GDM1 (cell line): ENCODE measurements around the gene EDAR.

Experiments
- DNase-seq: peaks from one replicate; lab custom pipeline; 2025; lab: John Stamatoyannopoulos, UW

EDAR gene

DNA sequence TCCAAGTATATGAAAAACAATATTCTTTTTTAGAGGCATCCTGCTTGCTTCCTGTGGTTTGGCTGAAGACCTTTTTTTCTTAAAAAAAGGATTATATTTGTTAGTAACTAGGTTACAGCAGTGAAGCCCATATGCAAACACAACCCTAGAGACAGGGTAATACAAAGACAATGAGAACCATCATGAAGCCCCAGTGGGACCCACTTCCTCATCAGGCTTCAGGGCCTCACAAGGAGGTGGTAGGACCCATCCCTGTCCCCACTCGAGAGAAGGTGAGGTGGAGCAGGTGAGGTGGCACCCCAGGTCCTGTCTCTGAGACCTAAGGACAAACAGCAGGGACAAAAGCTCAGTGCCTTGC lies 80.3 kb downstream of the EDAR start:
- no peak for DNase-seq

DNA sequence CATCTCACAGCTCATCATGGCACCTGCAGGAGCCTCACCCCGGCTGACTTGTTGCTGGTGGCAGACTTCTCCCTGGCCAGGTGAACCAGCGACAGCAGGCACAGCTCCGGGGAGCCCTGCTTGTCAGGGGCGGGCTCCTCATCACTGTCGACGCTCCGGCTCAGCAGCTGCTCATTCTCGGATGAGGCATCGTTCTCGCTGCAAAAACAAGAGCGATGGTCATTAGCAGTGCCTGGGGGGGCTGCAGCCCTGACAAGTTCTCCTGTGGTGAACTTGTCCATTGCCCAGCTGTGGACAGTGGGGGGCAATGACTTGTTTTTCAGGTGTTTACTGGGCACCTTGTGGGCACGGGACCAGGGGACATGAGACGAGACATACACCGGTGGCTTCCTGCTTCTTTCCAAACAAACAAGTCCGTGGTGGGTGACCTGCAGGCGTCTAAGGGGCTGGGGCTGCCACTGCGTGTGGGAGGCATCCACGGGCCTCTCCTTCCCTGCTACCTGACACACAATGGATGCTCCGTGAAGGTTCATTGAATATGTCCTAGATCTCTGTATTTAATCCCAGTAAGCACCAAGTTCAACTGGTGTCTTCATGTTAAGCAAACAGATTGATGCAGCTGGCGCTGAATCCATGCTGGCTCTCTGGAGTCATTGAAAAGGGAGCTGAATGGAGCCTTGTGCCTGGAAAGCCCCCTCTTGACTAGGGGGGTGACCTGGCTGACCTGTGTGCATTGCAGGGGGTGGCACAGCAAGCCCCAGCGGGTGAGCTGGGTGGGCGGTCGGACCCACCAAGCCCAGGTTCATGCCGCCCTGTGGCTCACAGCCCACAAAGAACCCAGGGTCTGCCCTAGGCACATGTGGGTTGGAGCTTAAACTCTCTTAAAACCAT lies 81.0 kb downstream of the EDAR start:
- no peak for DNase-seq

DNA sequence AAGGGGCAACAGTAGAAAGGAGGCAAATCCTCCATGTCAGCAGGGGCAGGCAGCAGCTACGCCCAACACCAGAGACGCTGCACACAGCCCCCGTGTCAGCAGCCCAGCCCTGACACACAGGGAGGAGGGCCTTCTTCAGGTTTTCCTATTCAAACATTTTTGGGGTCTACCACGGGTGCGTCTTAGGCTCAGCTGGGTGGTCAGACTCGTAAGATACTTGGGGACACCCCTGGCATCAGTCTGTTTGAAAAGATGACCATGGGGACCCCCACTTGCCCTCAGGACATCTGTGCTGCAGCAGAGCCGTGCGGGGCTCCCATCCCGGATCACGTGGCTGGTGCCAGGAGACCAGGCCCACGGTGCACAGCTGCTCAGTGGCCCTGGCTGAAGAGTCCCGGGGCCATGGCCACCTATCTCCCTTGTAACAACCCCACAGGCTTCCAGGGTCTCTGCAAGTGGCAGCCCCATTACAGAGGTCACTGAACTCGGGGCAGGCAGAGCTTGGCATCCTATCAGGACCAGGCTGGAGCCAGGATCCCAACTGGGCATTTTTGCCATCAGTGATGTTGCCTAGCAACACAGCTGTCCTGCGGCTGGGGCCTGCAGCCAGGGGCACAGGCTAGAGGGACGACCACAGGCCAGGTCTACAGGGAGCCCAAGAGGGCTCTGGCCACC lies 82.5 kb downstream of the EDAR start:
- DNase-seq, result no peak

DNA sequence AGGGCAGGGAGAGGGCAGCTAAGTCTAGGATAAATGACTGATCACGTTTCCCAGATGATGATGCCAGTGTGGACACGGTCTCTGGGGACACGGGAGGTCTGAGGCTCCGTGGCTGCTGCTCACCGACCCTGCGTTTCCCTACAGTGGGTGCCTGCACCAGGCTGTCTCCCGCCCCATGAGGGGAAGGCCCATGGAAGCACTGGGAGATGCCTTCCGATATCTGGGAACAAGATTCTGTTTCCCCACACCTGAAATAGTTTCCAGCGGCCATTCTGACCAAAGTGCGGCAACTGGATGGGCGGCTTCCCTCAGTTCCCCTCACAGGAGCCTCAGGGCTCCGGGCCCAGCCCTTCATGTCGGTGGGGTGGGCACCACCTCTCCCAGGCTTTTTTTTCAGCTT lies 83.1 kb downstream of the EDAR start:
- no peak for DNase-seq

DNA sequence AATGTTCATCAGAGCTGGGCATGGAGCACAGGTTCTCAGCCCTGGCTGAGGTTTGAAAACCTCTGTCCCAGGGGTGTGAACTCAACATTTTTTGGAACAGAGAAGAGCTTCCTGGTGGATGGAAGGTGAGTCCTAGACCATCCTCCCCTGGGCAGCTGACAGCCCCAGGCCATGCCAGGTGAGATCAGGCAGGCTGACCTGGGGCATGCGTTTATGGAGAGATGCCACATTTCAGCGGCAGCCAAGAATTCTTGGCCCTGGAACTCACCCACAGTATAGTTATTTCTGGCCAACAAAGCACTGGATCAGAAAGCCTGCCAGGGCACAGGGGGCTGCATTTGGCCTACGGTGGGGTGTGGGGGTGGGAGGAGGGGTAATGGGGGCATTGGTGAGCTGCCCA lies 83.8 kb downstream of the EDAR start:
- no peak for DNase-seq

DNA sequence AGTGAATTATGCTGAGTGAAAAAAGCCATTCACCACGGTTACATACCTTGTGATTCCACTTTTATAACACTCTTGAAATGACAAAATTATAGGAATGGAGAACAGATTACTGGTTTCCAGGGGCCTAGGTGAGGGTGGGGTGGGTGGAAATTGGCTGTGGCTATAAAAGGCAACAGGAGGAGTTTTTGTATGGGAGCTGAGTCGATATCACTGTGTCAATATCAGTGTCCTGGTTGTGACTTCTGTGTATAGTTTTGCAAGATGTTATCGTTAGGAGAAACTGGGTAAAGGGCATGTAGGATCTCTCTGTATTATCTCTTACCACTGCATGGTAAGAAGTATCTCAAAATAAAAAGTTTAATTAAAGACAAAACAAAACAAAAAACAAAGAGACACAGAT lies 84.3 kb downstream of the EDAR start:
- DNase-seq, result no peak

DNA sequence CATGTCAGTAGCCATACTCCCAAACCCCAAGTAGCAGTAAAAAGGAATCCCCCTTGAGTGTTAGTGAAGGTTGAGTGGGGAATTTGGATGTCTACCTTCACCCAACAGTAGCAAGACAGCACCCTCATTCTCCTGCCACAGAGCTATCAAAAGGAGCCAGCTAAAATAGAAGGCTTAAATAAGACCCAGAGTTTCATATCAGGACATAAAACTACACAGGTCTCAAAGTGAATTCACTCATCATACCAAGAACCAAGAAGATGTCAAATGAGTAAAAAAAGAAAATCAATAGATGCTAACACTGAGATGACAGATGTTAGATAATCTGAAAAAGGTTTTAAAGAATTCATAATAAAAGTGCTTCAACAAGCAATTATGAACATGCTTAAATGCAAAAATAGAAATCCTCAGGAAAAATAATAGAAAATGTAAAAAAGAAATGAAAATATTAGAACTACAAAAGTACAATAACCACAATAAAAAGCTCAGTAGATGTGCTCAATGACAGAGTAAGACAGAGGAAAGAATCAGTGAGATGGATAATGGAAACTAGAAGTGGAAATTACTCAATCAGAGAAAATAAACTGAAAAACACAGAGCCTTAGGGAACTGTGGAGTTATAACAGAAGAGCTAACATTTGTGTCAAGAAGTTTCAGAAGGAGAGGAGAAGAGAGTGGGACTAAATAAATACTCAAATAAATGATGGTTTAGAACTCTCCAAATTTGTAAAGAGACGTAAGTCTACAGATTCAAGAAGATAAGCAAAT lies 90.5 kb downstream of the EDAR start:
- DNase-seq, result no peak

DNA sequence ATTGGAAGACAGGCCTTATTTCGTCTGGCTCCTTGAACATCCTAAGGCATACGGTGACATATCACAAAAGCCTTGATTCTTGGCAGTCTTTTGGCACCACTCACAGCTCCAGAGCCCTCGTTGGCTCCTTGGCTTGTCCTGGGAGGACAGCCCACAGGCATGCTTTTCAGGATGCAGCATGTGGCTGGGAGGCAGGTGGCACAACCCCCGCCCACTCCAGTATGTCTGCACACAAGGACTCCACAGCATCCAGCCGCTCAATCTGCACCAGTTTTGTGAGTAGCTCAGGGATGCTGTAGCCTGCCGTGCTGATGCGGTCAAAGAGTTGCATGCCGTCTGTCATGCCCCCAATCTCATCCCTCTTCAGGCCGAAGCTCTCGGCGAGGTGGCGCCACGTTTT lies 92.3 kb downstream of the EDAR start:
- DNase-seq, result no peak

DNA sequence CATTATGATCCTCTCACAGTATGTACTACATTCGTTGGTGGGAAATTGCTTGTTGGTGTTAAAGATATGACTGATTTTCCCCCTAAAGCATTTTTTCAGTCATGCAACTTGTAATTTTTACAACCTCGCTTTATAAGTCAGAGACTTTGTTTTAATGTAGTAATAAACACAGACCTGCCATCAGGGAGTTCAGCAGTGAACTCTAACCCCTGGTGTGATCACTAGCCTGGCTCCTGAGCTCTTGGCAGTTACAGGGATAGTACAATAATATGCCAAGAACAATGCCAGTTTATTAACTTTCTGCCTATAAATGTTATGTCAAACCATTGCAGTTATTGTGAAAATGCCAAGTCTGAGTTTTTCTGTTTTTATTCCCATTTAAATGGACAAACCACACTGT lies 93.8 kb downstream of the EDAR start:
- DNase-seq, result no peak

DNA sequence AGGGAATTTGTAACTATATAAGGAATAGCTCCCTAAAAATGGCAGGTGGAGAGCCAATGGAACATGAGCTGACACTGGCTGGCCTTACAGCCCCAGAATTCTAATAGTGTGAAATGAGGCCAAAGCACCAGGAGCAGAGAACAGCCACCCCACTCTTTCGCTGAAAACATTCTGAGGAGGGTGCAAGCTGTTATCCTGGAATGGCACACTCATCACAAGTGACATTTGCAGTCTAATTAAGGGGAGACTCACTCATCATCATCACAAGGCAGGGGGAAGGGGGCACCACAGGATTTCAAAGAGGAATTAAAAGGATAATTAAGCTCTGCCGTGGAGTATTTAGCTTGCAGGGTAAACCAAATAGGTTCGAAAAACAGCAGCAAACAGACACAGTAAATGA lies 94.3 kb downstream of the EDAR start:
- no peak for DNase-seq

DNA sequence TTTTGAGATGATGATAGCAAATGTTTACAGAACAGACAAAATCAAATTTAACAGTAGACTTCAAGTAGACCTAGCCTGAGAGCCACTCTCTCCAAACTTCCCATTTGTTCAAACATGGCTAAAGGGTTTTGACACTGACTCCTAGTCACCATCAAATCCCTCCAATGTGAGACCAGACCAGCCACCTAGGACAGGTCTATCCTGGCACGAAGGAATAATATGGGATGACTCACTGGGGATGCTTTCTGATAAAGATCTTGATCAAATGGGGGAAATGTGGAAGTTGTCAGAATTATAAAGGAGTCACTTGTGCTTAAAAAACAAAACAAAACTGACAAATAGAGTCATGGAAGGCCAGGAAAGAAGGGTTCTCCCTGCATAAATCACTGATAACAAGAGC lies 95.7 kb downstream of the EDAR start:
- DNase-seq, result no peak

DNA sequence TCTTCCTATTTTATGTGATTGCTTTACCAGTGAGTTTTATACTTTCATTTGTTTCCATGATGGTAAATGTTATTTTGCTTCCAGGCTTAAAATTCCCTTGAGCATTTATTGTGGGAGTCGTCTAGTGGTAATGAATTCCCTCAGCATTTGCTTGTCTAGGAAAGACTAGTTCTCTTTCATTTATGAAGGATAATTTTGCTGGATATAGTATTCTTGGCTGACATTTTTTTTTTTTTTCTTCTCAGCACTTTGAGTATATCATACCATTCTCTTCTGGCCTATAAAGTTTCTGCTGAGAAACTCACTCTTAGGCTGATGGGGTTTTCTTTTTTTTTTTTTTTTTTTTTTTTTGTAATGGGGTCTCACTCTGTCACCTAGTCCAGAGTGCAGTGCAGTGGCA lies 99.1 kb downstream of the EDAR start:
- no peak for DNase-seq

DNA sequence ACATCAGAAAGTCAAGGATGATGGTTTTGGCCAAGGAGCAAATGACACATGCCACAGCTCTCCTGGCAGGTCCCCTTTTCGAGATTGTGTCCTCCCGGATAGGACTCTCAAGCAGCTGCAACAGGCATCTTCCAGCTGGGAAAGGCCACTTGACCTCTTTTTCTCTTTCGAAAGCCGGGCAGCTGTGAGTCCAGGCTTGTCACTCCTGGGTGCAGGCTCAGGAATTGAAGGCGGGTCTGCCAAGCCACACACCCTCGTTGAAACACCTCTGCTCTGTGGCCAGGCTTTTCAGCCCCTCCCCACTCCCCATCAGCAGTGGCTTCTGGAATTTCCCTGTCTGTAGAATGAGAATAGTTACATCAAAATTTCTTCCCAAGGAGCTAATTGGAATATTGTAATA lies 104.4 kb downstream of the EDAR start:
- no peak for DNase-seq

DNA sequence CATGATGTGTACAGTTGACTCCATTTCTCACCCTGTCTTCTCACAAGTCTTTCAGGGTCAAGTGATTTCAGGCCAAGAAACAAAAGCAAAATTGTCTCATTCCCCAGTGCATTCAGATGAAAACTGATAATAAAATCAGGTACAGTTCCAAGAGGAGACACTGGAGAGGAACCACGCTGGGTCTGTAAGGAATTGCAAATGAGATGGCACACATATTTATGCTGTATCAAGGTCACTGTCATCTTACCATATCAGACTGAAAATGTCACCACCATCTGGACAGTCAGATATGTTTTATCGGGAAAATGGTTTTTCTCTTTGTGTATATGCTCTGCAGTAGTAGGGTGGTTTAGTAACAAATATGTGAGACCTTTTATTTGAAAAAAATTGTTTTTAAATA lies 110.7 kb downstream of the EDAR start:
- no peak for DNase-seq

DNA sequence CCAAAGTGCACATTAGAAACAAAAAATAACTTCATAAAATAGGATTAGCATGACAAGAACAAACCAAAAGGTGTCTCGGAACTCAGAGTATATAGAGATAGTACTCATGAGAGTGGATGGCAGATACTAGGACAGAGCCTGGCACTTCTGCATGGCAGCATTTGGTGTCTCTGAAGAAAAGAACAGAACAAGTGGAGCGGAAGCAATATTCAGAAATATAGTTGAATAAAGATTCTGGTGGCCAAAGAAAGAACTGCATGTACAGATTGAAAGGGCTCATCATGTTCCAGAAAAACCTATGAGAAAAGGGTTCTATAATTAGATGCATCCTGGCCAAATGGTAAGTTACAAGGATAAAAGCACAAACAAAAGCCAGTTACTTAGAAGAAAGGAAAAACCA lies 111.5 kb downstream of the EDAR start:
- DNase-seq, result no peak

DNA sequence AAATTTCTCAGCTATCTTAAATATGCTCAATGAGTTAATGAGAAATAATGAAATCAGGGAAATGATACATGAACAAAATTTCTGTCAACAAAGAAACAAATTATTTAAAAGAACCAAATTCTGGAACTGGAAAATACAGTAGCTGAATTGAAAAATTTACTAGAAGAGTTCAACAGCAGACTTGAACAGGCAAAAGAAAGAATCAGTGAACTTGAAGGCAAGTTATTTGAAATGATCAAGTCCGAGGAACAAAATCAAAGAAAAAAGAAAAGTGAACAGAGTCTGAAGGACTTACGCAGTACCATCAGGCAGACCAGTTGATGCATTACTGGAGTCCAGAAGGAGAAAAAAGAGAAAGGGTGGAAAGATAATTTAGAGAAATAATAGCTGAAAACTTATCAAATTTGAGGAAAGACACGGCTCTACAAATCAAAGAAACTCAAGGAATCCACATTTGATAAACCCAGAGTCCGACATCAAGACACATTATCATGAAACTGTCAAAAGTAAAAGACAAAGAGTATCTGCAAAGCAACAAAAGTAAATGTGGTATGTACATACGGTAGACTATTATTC lies 118.9 kb downstream of the EDAR start:
- no peak for DNase-seq

DNA sequence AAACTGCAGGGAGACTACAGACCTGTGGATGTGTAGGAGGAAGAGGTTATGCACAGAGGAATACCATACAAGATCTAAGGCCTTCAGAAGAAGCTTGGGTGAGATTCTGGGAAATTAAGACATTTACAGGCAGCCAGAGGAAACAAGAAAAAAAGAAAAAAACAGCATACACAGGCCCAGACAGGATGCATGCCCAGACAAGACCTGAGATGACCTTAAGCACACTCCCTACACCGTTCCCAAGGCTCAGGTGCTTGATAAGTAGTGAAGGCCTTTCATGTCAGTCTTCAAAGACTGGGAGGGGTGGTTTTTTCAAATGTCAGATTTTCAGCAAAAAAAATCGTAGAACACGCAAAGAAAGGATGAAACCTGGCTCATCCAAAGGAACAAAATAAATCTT lies 119.5 kb downstream of the EDAR start:
- DNase-seq, result no peak

DNA sequence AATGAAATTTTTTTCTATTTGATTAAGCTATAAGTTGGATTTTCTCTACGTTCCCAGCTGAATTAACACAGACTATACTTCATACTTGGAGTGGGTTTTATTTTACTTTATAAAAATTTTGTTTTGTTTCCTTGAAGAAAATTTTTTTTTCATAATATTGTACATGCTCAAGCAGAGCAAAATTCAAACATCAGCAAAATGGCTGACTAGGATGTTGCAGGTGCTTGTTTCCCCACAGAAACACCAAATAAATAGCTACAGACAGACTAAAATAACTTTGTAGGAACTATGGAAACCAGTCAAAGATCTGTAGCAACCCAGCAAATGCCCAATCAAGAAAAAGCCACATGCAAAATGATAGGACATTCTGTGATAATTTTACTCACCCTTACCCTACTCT lies 120.1 kb downstream of the EDAR start:
- no peak for DNase-seq

DNA sequence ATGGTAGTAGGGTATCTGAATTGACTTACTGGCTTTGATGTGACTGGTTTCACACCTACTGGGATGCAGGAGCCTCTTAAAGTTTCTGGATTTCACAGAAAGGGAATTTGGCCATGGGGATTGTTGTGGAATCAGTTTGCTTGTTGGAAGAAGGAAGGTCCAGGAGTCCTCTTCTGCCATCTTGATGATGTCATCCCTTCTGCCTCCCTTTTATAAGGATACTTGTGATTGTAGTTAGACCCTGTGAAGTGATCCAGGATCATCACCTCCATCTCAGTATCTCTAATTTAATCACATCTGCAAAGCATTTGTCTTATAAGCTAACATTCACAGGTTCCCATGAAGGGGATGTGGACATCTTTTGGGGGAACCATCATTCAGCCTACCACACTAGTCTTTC lies 123.0 kb downstream of the EDAR start:
- no peak for DNase-seq

DNA sequence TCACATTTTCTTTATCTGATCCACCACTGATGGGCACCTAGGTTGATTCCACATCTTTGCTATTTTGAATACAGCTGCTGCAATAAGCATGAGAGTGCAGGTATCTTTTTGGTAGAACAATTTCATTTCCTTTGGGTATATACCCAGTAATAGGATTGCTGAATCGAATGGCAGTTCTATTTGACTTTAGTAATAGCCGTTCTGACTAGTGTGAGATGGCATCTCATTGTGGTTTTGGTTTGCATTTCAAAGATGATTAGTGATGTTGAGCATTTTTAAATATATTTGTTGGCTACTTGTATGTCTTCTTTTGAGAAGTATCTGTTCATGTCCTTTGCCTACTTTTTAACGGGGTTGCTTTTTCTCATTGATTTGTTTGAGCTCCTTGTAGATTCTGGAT lies 130.1 kb downstream of the EDAR start:
- DNase-seq, result no peak

DNA sequence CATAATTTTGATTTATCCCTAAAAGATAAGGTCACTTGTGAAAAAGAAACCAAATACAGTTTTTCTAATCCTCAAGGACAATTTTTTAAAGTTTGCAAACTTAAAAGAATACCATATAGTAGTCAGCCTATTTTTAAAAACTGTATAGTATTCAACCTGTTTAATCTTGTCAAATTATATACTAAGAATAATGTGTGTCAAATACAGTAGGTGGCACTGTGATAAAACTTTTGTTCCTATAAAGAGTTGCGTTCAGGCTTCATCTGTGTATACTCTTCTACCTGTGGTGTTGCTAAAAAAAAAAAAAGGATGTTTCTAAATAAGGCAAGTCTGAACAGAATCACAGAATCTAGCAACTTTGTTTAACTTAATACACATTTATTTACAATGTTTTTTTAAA lies 133.8 kb downstream of the EDAR start:
- DNase-seq, result no peak

DNA sequence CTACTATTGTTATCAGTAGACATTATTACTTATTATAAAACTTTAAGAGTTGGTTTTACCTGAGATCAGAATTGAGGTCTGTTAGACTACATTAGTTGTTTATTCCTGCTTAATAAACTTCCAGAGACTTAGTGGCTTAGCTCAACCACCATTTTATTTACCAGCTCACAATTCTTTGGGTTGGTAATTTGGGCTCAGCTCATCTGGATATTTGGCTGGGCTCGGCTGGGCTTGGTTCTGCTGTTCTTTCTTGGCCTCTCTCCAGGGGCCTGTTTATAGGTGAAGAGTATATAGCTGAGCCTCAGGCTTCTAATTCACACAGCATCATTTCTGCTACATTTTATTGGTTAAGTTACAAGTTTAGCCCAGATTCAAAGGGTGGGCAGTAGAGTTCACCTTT lies 134.5 kb downstream of the EDAR start:
- DNase-seq, result no peak

DNA sequence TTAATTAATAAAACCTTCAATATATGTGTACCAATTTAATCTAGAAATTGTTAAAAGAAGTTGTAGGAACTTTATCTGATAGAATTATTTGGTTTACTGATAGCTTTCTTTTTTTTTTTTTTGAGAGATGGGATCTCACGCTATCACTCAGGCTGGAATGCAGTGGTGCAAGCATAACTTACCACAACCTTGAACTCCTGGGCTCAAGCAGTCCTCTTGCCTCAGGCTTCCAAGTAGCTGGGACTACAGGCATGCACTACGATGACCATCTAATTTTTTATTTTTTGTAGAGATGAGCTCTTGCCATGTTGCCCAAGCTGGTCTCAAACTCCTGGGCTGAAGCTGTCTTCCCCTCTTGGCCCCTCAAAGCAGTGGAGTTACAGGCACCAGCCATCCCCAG lies 135.6 kb downstream of the EDAR start:
- no peak for DNase-seq
